ENCODE measurements around the gene PLA2G4E.

Gene PLA2G4E

DNA sequence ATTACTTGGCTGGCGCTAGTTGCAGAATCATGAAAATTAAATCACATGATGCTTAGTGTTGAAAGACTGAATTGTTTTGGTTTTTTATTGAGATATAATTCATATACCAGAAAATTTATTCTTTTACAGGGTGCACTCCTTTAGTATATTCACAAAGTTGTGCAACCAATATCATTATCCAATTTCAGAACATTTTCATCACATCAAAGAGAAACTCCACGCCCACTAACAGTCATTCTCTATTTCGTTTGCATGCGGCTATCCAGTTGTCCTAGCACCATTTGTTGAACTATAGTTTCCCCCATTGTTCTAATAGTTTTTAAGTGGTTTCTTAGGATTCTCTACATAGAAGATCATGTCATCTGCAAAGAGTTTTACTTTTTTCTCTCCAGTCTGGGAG is 52.1 kb downstream of the PLA2G4E start:
- H3K27me3 ChIP-seq (ENCODE audit: control insufficient read depth, insufficient read depth, low read length, poor library complexity, severe bottlenecking): no peaks in the 10 kb centered on the region
- no peaks in the 10 kb centered on the region for H3K9me3 ChIP-seq (ENCODE audit: control insufficient read depth, low read length)
- no peak overlapping the region for H3K27ac ChIP-seq (ENCODE audit: insufficient read depth, low read depth, low read length, poor library complexity, severe bottlenecking)
- no peaks in the 10 kb centered on the region for H3K36me3 ChIP-seq (ENCODE audit: control insufficient read depth, insufficient read depth, low read length)
- H3K4me3 ChIP-seq (ENCODE audit: insufficient read depth, low read depth, low read length): no peak overlapping the region
- 98 to 99% methylated on average over 3 to 4 of the region's 4 CpGs for WGBS, 2 experiments
- H3K4me1 ChIP-seq (ENCODE audit: control insufficient read depth, insufficient read depth, low read length): peaks cover 6% of the 10 kb centered on the region

DNA sequence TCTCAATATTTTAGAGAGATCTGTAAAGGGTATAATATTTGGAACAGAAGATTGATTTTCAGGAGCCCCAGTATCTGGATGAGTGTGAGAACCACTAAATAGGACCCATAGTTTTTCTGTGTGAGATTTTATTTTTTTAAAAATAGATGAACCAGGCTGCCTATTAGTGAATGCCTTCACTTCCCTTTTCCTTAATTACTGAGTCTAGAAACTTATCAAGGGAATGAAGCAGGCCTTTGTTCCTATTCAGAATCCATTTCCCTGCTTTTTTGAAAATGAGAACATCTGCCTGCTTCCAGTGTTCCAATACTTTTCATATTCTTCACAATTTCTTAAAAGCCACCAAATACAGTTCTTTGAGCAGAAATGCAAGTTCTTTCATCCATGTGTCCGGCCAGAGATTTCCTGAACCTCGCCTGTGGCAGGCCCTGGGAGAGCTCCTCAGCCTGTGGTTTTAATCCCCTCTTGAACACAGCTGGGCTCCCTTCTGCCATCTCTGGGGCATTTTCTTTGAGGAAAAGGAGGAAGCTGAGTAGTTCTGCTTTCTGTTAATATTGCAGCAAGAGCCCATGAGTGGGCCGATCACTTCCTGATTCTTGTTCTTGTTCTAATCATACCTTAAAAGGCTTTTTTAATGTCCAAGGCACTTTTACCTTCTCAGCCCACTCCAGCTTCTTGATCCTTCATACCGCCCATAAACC is 53.2 kb downstream of the PLA2G4E start:
- H3K27me3 ChIP-seq (ENCODE audit: control insufficient read depth, insufficient read depth, low read length, poor library complexity, severe bottlenecking): no peaks in the 10 kb centered on the region
- peaks cover 6% of the 10 kb centered on the region for H3K4me1 ChIP-seq (ENCODE audit: control insufficient read depth, insufficient read depth, low read length)
- H3K27ac ChIP-seq (ENCODE audit: insufficient read depth, low read depth, low read length, poor library complexity, severe bottlenecking): no peak overlapping the region
- no peak overlapping the region for H3K4me3 ChIP-seq (ENCODE audit: insufficient read depth, low read depth, low read length)
- no peaks in the 10 kb centered on the region for H3K9me3 ChIP-seq (ENCODE audit: control insufficient read depth, low read length)
- H3K36me3 ChIP-seq (ENCODE audit: control insufficient read depth, insufficient read depth, low read length): no peaks in the 10 kb centered on the region
- WGBS, 2 experiments: 78 to 89% methylated on average over 4 of the region's 4 CpGs

DNA sequence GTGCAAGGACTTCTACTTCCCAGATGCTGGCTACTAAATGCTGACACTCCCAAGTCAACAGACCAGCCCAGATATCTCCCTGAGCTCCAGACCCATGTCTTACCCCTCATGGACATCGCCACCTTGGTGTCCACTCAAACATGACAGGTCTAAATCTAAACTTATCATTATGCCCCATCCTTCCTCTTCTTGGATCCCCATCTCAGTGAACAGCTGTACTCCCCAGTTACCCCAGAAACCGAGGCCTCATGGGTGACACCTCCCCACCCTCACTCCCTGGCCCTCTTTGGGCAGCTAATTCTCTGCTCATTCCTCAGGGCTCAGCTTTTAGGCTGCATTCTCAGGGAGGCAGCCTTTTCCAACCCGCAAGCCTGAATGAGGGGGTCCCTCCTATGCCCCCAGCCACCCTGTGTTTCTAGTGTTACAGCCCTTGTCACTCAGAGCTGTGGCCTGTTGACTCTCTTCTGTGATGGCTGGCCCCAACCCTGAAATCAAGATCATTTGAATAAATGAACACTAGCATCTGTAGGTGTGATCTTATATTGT is 53.8 kb downstream of the PLA2G4E start:
- Histone ChIP-seq H3K9me3 (ENCODE audit: control insufficient read depth, low read length) (no peaks in the 10 kb centered on the region), H3K4me3 (ENCODE audit: insufficient read depth, low read depth, low read length) (no peak overlapping the region), H3K27ac (ENCODE audit: insufficient read depth, low read depth, low read length, poor library complexity, severe bottlenecking) (no peak overlapping the region), H3K27me3 (ENCODE audit: control insufficient read depth, insufficient read depth, low read length, poor library complexity, severe bottlenecking) (no peaks in the 10 kb centered on the region), H3K4me1 (ENCODE audit: control insufficient read depth, insufficient read depth, low read length) (peaks cover 6% of the 10 kb centered on the region), H3K36me3 (ENCODE audit: control insufficient read depth, insufficient read depth, low read length) (no peaks in the 10 kb centered on the region)
- 90 to 94% methylated on average over 3 of the region's 3 CpGs for WGBS, 2 experiments

- peaks cover 6% of the 10 kb centered on the region for H3K4me1 ChIP-seq (ENCODE audit: control insufficient read depth, insufficient read depth, low read length)
- H3K27me3 ChIP-seq (ENCODE audit: control insufficient read depth, insufficient read depth, low read length, poor library complexity, severe bottlenecking): no peaks in the 10 kb centered on the region
- WGBS, 2 experiments: 91% methylated on average over 4 of the region's 4 CpGs
- H3K4me3 ChIP-seq (ENCODE audit: insufficient read depth, low read depth, low read length): no peak overlapping the region
- no peaks in the 10 kb centered on the region for H3K9me3 ChIP-seq (ENCODE audit: control insufficient read depth, low read length)
- no peak overlapping the region for H3K27ac ChIP-seq (ENCODE audit: insufficient read depth, low read depth, low read length, poor library complexity, severe bottlenecking)
- no peaks in the 10 kb centered on the region for H3K36me3 ChIP-seq (ENCODE audit: control insufficient read depth, insufficient read depth, low read length)
Observed at GRCh38 chr15:41966414-41966812, 54.4 kb downstream of the PLA2G4E start.

DNA sequence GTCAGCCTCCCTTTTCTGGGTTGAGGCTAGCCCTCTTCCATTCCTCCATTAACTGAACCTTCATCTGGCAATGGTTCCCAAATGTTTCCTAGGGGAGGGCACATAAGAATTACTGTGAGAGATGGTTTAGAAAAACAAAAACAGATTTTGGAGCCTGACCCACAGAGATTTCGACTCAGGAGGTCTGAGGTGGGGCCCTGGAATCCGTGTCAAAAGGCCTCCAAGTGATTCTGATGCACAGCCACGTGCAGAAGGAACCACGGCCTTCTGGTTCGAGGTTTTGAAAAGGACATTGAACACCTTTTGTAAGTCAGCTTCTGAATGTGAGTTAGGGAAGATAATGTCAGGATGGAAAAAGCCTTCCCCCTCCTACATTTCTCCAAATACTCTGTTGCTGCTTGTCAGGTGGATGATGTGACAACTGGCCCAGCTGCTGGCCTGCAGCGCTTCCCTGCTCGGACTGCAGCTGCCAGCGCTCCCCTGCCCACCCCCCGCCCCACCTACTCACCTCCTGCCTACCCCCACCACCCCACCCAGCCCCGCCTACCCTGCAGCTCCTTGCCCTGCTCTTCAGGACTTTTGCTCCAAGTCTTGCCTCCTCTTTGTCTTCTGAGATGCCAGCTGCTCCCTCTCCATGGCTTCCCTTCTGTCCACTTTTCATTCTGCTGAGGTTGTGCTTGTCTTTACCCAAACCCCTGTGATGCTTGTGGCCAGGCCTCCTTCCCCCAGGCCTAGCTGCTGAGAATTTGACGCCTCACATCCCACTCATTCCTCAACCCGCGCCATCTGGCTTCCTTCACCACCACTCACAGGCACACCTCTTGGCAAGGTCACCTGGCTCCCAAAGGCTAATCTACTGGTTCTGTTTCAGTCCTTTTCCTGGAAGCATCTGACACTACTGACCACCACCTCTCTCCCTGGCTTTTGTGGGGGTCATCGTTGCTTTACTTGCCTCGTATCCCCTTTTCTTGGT is 55.1 kb downstream of the PLA2G4E start:
- Histone ChIP-seq H3K4me3 (ENCODE audit: insufficient read depth, low read depth, low read length) (no peak overlapping the region), H3K27ac (ENCODE audit: insufficient read depth, low read depth, low read length, poor library complexity, severe bottlenecking) (peak overlapping the region; percentile 16), H3K4me1 (ENCODE audit: control insufficient read depth, insufficient read depth, low read length) (peaks cover under 1% of the 10 kb centered on the region), H3K36me3 (ENCODE audit: control insufficient read depth, insufficient read depth, low read length) (no peaks in the 10 kb centered on the region), H3K27me3 (ENCODE audit: control insufficient read depth, insufficient read depth, low read length, poor library complexity, severe bottlenecking) (no peaks in the 10 kb centered on the region), H3K9me3 (ENCODE audit: control insufficient read depth, low read length) (no peaks in the 10 kb centered on the region)
- 79 to 87% methylated on average over 13 to 14 of the region's 15 CpGs for WGBS, 2 experiments

GRCh38 chr15:41961595-41962202 is 59.1 kb downstream of the PLA2G4E start:
- Histone ChIP-seq H3K36me3 (ENCODE audit: control insufficient read depth, insufficient read depth, low read length) (no peaks in the 10 kb centered on the region), H3K4me3 (ENCODE audit: insufficient read depth, low read depth, low read length) (no peak overlapping the region), H3K9me3 (ENCODE audit: control insufficient read depth, low read length) (no peaks in the 10 kb centered on the region), H3K4me1 (ENCODE audit: control insufficient read depth, insufficient read depth, low read length) (no peaks in the 10 kb centered on the region), H3K27ac (ENCODE audit: insufficient read depth, low read depth, low read length, poor library complexity, severe bottlenecking) (no peak overlapping the region), H3K27me3 (ENCODE audit: control insufficient read depth, insufficient read depth, low read length, poor library complexity, severe bottlenecking) (no peaks in the 10 kb centered on the region)
- 95 to 97% methylated on average over 1 of the region's 1 CpG for WGBS, 2 experiments

GRCh38 chr15:41961001-41961518 is 59.8 kb downstream of the PLA2G4E start:
- Histone ChIP-seq H3K4me1 (ENCODE audit: control insufficient read depth, insufficient read depth, low read length) (no peaks in the 10 kb centered on the region), H3K27ac (ENCODE audit: insufficient read depth, low read depth, low read length, poor library complexity, severe bottlenecking) (no peak overlapping the region), H3K4me3 (ENCODE audit: insufficient read depth, low read depth, low read length) (no peak overlapping the region), H3K36me3 (ENCODE audit: control insufficient read depth, insufficient read depth, low read length) (no peaks in the 10 kb centered on the region), H3K9me3 (ENCODE audit: control insufficient read depth, low read length) (no peaks in the 10 kb centered on the region), H3K27me3 (ENCODE audit: control insufficient read depth, insufficient read depth, low read length, poor library complexity, severe bottlenecking) (no peaks in the 10 kb centered on the region)
- WGBS, 2 experiments: 88 to 91% methylated on average over 2 of the region's 2 CpGs

- no peaks in the 10 kb centered on the region for H3K4me1 ChIP-seq (ENCODE audit: control insufficient read depth, insufficient read depth, low read length)
- no peaks in the 10 kb centered on the region for H3K36me3 ChIP-seq (ENCODE audit: control insufficient read depth, insufficient read depth, low read length)
- H3K4me3 ChIP-seq (ENCODE audit: insufficient read depth, low read depth, low read length): no peak overlapping the region
- H3K27ac ChIP-seq (ENCODE audit: insufficient read depth, low read depth, low read length, poor library complexity, severe bottlenecking): no peak overlapping the region
- 91 to 96% methylated on average over 7 of the region's 7 CpGs for WGBS, 2 experiments
- no peaks in the 10 kb centered on the region for H3K27me3 ChIP-seq (ENCODE audit: control insufficient read depth, insufficient read depth, low read length, poor library complexity, severe bottlenecking)
- H3K9me3 ChIP-seq (ENCODE audit: control insufficient read depth, low read length): no peaks in the 10 kb centered on the region
Observed at GRCh38 chr15:41958002-41958420, 62.8 kb downstream of the PLA2G4E start.

DNA sequence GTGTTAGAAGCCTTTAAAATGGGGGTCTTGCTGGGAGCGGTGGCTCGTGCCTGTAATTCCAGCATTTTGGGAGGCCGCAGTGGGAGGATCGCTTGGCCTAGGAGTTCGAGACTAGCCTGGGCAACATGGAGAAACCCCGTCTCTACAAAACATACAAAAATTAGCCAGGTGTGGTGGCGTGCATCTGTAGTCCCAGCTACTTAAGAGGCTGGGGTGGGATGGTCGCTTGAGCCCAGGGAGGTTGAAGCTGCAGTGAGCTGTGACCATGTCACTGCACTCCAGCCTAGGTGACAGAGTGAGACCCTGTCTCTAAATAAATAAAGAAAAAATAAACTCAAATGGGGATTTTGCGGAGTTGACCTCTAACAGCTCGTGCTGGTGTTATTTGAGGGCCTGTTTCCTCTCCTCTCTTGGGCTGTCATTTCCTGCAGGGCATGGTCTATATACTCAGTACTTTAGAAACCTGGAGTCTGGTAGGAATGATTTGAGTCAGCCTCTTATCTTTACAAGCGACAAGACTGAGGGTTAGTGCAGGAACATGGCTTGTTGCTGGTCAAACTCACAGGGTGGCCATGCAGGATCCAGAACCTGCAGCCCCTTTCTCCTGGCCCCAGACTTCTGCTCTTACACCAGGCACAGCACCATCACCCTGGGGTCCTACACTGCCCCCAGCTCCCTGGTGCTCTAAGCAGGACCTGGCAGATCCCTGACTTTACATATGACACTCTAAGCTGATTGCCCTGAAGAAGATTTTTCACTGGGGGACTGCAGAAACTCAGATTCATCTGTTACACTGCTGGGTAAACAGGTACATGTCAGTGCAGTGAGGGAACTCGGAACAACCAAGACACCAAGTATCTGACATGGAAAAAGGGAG is 63.6 kb downstream of the PLA2G4E start:
- H3K27ac ChIP-seq (ENCODE audit: insufficient read depth, low read depth, low read length, poor library complexity, severe bottlenecking): no peak overlapping the region
- WGBS, 2 experiments: 89 to 95% methylated on average over 12 of the region's 12 CpGs
- no peaks in the 10 kb centered on the region for H3K27me3 ChIP-seq (ENCODE audit: control insufficient read depth, insufficient read depth, low read length, poor library complexity, severe bottlenecking)
- H3K4me3 ChIP-seq (ENCODE audit: insufficient read depth, low read depth, low read length): no peak overlapping the region
- H3K36me3 ChIP-seq (ENCODE audit: control insufficient read depth, insufficient read depth, low read length): no peaks in the 10 kb centered on the region
- H3K4me1 ChIP-seq (ENCODE audit: control insufficient read depth, insufficient read depth, low read length): no peaks in the 10 kb centered on the region
- H3K9me3 ChIP-seq (ENCODE audit: control insufficient read depth, low read length): no peaks in the 10 kb centered on the region

Measured in ectodermal cell (in vitro differentiated cells).